Ovary (tissue), 3 donors: ENCODE data around the gene MED15.

Experiments used
- EP300 ChIP-seq: sonication (generic); formaldehyde crosslinking; IDR thresholded peaks from one replicate; pipeline ENCODE4 v1.6.1; 2017; ENCODE audit warnings: antibody characterized with exemption
- POLR2A ChIP-seq: fragments of 450-650 bp; IDR thresholded peaks from one replicate; pipeline ENCODE4 v1.6.1; 2017; ENCODE audit warnings: antibody characterized with exemption, mild to moderate bottlenecking, moderate library complexity
- TF ChIP-seq, protein P1 (sequence below), 3 donors: fragments of 450-650 bp in 2 of 3; fragments of 200-600 bp in 1 of 3; IDR thresholded peaks; one replicate each; pipeline versions ENCODE4 v1.5.1 to v1.8.0; 2016 to 2022; ENCODE audit warnings: antibody characterized with exemption in 3 of 3, mild to moderate bottlenecking in 1 of 3
- donor health status: DM: no; HTN: no; CAD: no.

DNA sequence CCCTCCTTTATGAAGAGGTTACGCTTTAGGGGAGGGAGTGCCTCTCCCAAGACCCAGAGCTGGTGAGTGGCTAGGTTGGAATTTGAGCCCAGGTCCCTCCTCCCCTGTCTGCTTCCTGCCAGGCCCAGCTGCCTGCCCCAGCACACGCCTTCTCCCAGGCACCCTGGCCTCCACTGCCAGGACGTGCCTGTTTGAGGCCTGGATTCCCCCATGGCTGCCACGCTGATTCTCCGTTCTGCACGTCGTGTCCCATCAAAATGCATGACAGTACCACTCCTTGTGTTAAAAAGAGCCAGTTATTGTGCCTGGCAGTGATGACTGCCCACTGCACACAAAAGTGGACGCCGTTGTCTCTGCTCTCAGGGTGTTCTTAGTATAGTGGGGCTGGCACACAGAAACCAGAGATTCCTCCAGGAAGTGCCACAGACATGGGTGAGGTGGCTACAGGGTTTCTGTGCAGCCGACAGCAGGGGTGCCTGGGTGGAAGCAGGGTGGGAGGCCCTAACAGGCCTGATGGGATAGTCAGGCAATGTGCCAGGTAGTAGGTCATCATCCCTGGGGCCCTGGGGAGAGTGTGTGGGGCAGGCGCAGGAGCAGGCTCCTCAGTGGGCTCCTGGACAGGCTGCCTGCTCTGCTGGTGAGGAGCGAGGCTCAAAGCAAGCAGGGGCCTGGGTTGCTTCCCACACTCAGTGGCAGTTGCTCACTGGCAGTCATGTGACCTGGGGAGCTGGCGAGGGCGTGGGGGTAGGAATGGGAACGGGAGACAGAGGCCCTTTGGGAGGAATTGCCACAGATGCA lies 24.2 kb downstream of the MED15 start:
- TF ChIP-seq, protein P1, sequence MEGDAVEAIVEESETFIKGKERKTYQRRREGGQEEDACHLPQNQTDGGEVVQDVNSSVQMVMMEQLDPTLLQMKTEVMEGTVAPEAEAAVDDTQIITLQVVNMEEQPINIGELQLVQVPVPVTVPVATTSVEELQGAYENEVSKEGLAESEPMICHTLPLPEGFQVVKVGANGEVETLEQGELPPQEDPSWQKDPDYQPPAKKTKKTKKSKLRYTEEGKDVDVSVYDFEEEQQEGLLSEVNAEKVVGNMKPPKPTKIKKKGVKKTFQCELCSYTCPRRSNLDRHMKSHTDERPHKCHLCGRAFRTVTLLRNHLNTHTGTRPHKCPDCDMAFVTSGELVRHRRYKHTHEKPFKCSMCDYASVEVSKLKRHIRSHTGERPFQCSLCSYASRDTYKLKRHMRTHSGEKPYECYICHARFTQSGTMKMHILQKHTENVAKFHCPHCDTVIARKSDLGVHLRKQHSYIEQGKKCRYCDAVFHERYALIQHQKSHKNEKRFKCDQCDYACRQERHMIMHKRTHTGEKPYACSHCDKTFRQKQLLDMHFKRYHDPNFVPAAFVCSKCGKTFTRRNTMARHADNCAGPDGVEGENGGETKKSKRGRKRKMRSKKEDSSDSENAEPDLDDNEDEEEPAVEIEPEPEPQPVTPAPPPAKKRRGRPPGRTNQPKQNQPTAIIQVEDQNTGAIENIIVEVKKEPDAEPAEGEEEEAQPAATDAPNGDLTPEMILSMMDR (IDR thresholded peaks at IDR 0.05): no peak
- TF ChIP-seq POLR2A (no peak), EP300 (no peak)
